ENCODE data around the gene ZNF217. TPM values are rescaled to one million over a fixed set of nuclear protein-coding genes. Genes with fewer than 3 reads are reported as not detected.

The ZNF217 gene
- total RNA-seq, 1 donor from 2014 or later = 64.7 TPM

DNA sequence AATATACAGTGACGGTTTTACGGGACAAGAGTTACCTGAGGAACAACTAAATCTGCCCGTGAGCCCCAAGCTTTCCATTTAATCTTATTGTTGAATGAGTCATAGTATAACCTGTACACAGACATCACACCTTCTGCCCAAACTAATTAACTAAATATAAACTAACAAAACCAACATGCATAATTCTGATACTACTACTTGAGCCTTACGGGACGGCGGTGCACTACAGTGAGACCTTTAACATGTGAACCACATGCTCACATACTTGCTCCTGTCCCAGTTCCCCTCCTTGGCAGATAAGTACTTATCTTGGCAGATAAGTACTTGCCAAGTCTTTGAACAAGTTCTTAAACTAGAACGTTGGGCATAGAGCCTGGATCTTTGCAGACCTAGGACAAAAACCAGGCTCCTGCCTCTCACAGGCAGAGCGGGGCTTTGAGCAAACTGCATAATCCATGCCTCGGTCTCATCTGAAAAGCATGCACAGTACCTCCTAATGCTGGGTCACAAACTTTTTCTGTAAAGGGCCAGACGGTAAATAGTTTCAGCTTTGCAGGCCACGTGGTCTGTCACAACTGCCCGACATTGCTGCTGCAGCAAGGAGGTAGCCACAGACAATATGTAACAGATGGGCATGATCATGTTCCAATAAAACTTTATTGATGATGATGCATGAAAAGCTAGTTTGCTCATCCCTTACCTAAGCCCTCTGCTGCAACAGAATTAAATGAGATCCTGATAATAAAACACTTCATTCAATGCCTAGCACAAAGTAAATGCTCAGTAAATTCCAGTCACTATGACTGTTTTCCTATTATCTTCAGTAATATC, 23.0 kb downstream of the ZNF217 start:
- TF ChIP-seq, protein P1, sequence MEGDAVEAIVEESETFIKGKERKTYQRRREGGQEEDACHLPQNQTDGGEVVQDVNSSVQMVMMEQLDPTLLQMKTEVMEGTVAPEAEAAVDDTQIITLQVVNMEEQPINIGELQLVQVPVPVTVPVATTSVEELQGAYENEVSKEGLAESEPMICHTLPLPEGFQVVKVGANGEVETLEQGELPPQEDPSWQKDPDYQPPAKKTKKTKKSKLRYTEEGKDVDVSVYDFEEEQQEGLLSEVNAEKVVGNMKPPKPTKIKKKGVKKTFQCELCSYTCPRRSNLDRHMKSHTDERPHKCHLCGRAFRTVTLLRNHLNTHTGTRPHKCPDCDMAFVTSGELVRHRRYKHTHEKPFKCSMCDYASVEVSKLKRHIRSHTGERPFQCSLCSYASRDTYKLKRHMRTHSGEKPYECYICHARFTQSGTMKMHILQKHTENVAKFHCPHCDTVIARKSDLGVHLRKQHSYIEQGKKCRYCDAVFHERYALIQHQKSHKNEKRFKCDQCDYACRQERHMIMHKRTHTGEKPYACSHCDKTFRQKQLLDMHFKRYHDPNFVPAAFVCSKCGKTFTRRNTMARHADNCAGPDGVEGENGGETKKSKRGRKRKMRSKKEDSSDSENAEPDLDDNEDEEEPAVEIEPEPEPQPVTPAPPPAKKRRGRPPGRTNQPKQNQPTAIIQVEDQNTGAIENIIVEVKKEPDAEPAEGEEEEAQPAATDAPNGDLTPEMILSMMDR (IDR thresholded peaks at IDR 0.05; ENCODE audit: partially characterized antibody, unreplicated experiment) = no peak
- peaks cover 3% of the 10 kb centered on the region for H3K27me3 Mint-ChIP-seq (ENCODE audit: unreplicated experiment)

DNA sequence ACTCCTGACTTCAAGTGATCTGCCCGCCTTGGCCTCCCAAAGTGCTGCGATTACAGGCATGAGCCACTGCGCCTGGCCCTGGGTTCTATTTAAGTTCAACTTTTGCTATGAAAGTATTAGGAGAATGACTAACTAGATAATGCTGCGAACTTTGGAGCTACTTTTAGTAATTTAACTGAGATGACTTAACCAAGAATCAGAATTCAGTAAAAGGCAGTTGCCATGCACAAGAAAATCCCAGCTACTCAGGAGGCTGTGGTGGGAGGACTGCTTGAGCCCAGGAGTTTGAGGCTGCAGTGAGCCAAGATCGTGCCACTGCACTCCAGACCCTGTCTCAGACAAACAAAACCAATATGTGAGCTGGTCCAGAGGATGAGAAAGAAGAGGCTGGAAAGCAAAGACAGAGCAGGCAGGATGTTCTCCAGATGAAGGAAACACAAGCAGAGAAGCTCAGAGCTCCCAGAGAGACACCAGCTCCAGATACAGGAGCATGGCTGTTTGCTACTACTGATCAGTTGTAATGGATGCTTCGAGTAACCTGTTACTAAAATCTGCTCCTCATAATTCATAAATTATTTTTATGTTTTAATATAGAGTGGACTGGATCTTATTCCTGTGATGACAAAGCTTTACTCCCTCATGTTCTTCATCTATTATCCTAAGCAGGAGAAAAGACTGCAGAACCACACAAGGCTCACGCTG, 23.9 kb downstream of the ZNF217 start:
- peaks cover 6% of the 10 kb centered on the region for H3K36me3 Mint-ChIP-seq (ENCODE audit: unreplicated experiment)
- H3K4me1 Mint-ChIP-seq (ENCODE audit: low read depth, unreplicated experiment) = no peaks in the 10 kb centered on the region
- no peak for DNase-seq
- H3K4me3 Mint-ChIP-seq (ENCODE audit: unreplicated experiment) = no peak overlapping the region
- H3K9me3 Mint-ChIP-seq (ENCODE audit: unreplicated experiment) = peaks cover 8% of the 10 kb centered on the region
- TF ChIP-seq, protein P1 (IDR thresholded peaks at IDR 0.05; ENCODE audit: partially characterized antibody, unreplicated experiment) = no peak
- H3K27ac Mint-ChIP-seq (ENCODE audit: unreplicated experiment) = no peak overlapping the region
- peaks cover 3% of the 10 kb centered on the region for H3K27me3 Mint-ChIP-seq (ENCODE audit: unreplicated experiment)

More for the DNA sequence above, 23.0 kb downstream of the ZNF217 start:
- Mint-ChIP-seq H3K27ac (ENCODE audit: unreplicated experiment) (no peak overlapping the region), H3K36me3 (ENCODE audit: unreplicated experiment) (peaks cover 6% of the 10 kb centered on the region), H3K4me3 (ENCODE audit: unreplicated experiment) (no peak overlapping the region), H3K4me1 (ENCODE audit: low read depth, unreplicated experiment) (no peaks in the 10 kb centered on the region), H3K9me3 (ENCODE audit: unreplicated experiment) (peaks cover 9% of the 10 kb centered on the region)
- no peak for DNase-seq

DNA sequence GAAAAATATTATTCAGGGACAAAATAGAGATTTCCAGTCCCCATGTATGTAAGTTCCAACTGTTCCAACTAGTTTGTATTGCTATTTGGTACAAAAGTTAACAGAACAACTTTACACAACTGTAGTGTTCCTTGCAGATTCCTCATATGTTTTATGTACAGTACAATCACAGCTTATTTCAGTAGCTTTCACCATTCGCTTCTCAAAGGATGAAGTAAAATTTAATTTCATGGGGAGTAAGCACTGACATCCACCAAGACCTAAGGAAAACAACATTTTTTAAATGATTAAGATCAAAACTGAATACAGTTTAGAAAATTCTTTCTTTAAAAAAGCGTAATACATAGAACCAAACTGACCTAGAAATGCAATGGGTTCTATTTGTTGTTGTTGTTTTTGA, 24.6 kb downstream of the ZNF217 start:
- no peak overlapping the region for H3K4me3 Mint-ChIP-seq (ENCODE audit: unreplicated experiment)
- peaks cover 2% of the 10 kb centered on the region for H3K36me3 Mint-ChIP-seq (ENCODE audit: unreplicated experiment)
- H3K27me3 Mint-ChIP-seq (ENCODE audit: unreplicated experiment) = peaks cover 3% of the 10 kb centered on the region
- H3K9me3 Mint-ChIP-seq (ENCODE audit: unreplicated experiment) = peaks cover under 1% of the 10 kb centered on the region
- TF ChIP-seq, protein P1 (IDR thresholded peaks at IDR 0.05; ENCODE audit: partially characterized antibody, unreplicated experiment) = no peak
- no peak overlapping the region for H3K27ac Mint-ChIP-seq (ENCODE audit: unreplicated experiment)
- no peaks in the 10 kb centered on the region for H3K4me1 Mint-ChIP-seq (ENCODE audit: low read depth, unreplicated experiment)
- no peak for DNase-seq

DNA sequence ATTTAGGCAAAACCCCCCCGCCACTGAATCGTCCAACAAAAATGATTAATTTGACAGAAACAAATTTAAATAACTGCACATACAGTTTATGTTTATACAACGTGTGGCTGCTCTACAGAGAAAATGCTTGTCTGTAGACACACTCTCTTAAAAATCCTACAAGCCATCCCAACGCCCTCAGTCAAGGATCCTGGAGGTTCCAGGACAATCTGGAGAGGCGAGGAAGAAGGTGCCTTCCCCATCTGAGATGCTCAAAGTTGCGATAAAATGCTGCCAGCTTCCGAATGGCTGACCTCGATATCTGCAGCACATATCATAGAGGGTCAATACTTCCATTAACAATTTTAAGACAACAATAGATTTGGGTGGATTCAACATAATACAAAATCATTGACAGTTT, 25.3 kb downstream of the ZNF217 start:
- Mint-ChIP-seq H3K4me1 (ENCODE audit: low read depth, unreplicated experiment) (no peaks in the 10 kb centered on the region), H3K4me3 (ENCODE audit: unreplicated experiment) (no peak overlapping the region), H3K9me3 (ENCODE audit: unreplicated experiment) (no peaks in the 10 kb centered on the region), H3K27me3 (ENCODE audit: unreplicated experiment) (peaks cover 3% of the 10 kb centered on the region), H3K36me3 (ENCODE audit: unreplicated experiment) (no peaks in the 10 kb centered on the region), H3K27ac (ENCODE audit: unreplicated experiment) (no peak overlapping the region)
- TF ChIP-seq, protein P1 (IDR thresholded peaks at IDR 0.05; ENCODE audit: partially characterized antibody, unreplicated experiment) = no peak
- no peak for DNase-seq

All from glutamatergic neuron (in vitro differentiated cells).